Astrocyte (in vitro differentiated cells and primary cell): ENCODE measurements around the gene DNAJA1. TPM values are rescaled to one million over a fixed set of nuclear protein-coding genes. Genes with fewer than 3 reads are reported as not detected.
"Not testable (repeated sequence)": the region's sequence is repeated elsewhere in the genome, so short reads cannot be mapped to it uniquely, and the experiment has no call there.

ENCODE experiments used
- DNase-seq: peaks from one replicate; pipeline ENCODE4 v3.0.0-alpha.2; 2010; ENCODE audit warnings: low read depth
- FAIRE-seq: peaks from 2 replicates; lab custom pipeline; 2011; peaks lifted over from hg19 to GRCh38; lab: Jason Lieb, UNC
- H2AFZ ChIP-seq: 2 replicates; pipeline ENCODE4 v1.6.0; 2012; ENCODE audit warnings: low read depth, low read length, inconsistent platforms
- H3K27ac ChIP-seq: 2 replicates; pipeline ENCODE4 v1.5.1; 2011; ENCODE audit warnings: low read depth, low read length, inconsistent platforms
- H3K27me3 ChIP-seq: 2 replicates; pipeline ENCODE4 v1.6.0; 2011; ENCODE audit warnings: low read length, inconsistent platforms; ENCODE audit not compliant: insufficient read depth
- H3K36me3 ChIP-seq: 2 replicates; pipeline ENCODE4 v1.5.1; 2011; ENCODE audit warnings: low read length, inconsistent platforms; ENCODE audit not compliant: insufficient read depth
- H3K4me1 ChIP-seq: 2 replicates; pipeline ENCODE4 v1.5.1; 2011; ENCODE audit warnings: low read length, inconsistent platforms; ENCODE audit not compliant: insufficient read depth
- H3K4me2 ChIP-seq: 2 replicates; pipeline ENCODE4 v1.6.0; 2012; ENCODE audit warnings: low read length, inconsistent platforms
- H3K4me3 ChIP-seq: 2 replicates; pipeline ENCODE4 v1.5.1; 2011; ENCODE audit warnings: low read depth, mild to moderate bottlenecking, low read length, inconsistent platforms; ENCODE audit not compliant: insufficient read depth
- H3K79me2 ChIP-seq: 2 replicates; pipeline ENCODE4 v1.6.0; 2012; ENCODE audit warnings: mild to moderate bottlenecking, low read length, inconsistent platforms; ENCODE audit not compliant: insufficient read depth
- H3K9ac ChIP-seq: 2 replicates; pipeline ENCODE4 v1.6.0; 2012; ENCODE audit warnings: mild to moderate bottlenecking, low read length, inconsistent platforms
- H3K9me3 ChIP-seq: 2 replicates; pipeline ENCODE4 v1.5.1; 2012; ENCODE audit warnings: low read depth, mild to moderate bottlenecking, low read length, inconsistent platforms; ENCODE audit not compliant: insufficient read depth
- H4K20me1 ChIP-seq: 2 replicates; pipeline ENCODE4 v1.6.0; 2012; ENCODE audit warnings: low read length, inconsistent platforms; ENCODE audit not compliant: insufficient read depth
- H3K27ac Mint-ChIP-seq: one replicate; pipeline ENCODE4 v1.8.0; 2021; ENCODE audit warnings: mild to moderate bottlenecking, mixed read lengths; ENCODE audit not compliant: unreplicated experiment
- H3K27me3 Mint-ChIP-seq: one replicate; pipeline ENCODE4 v1.8.0; 2021; ENCODE audit warnings: low read depth, mixed read lengths; ENCODE audit not compliant: unreplicated experiment
- H3K36me3 Mint-ChIP-seq: one replicate; pipeline ENCODE4 v1.8.0; 2021; ENCODE audit warnings: low read depth, mixed read lengths; ENCODE audit not compliant: unreplicated experiment
- H3K4me1 Mint-ChIP-seq: one replicate; pipeline ENCODE4 v1.8.0; 2021; ENCODE audit warnings: low read depth, mixed read lengths; ENCODE audit not compliant: unreplicated experiment
- H3K4me3 Mint-ChIP-seq: one replicate; pipeline ENCODE4 v1.8.0; 2021; ENCODE audit warnings: mild to moderate bottlenecking, moderate library complexity, mixed read lengths; ENCODE audit not compliant: unreplicated experiment
- H3K9me3 Mint-ChIP-seq: one replicate; pipeline ENCODE4 v1.8.0; 2021; ENCODE audit warnings: mild to moderate bottlenecking, mixed read lengths; ENCODE audit not compliant: unreplicated experiment
- CTCF ChIP-seq: IDR thresholded peaks from 2 replicates; pipeline ENCODE4 v1.5.1; 2011; ENCODE audit warnings: low read depth, mild to moderate bottlenecking, inconsistent platforms, low read length, moderate library complexity; ENCODE audit not compliant: insufficient read depth
- EZH2 ChIP-seq: IDR thresholded peaks from 2 replicates; pipeline ENCODE4 v1.6.1; 2012; ENCODE audit warnings: mild to moderate bottlenecking, low read length, inconsistent platforms; ENCODE audit not compliant: insufficient read depth
- total RNA-seq: library from RNA; stranded (reverse); gene quantifications from 2 replicates; pipeline ENCODE4 v1.2.1, GENCODE V29; 2021

The DNAJA1 gene
- total RNA-seq, 1 donor from 2014 or later: 277 TPM

- not testable (repeated sequence) for H3K27me3 Mint-ChIP-seq, H3K27me3 ChIP-seq, H2AFZ ChIP-seq, H3K36me3 ChIP-seq, H3K27ac Mint-ChIP-seq, H3K9ac ChIP-seq, H3K9me3 ChIP-seq, FAIRE-seq, H3K9me3 Mint-ChIP-seq, H3K27ac ChIP-seq, H3K79me2 ChIP-seq, H3K36me3 Mint-ChIP-seq, H3K4me2 ChIP-seq, H3K4me1 ChIP-seq, H3K4me1 Mint-ChIP-seq, H3K4me3 ChIP-seq, H3K4me3 Mint-ChIP-seq, DNase-seq, H4K20me1 ChIP-seq
These were observed 19.7 kb upstream of the DNAJA1 start for GRCh38 chr9:33005335-33005734.

GRCh38 chr9:33007755-33008154 lies 17.3 kb upstream of the DNAJA1 start:
- no peak overlapping the region for H3K27ac Mint-ChIP-seq
- no peak overlapping the region for H3K4me3 Mint-ChIP-seq
- Histone ChIP-seq H4K20me1 (no peaks in the 10 kb centered on the region), H3K36me3 (no peaks in the 10 kb centered on the region), H3K9ac (no peak overlapping the region), H3K27me3 (no peaks in the 10 kb centered on the region), H3K9me3 (no peaks in the 10 kb centered on the region), H3K27ac (no peak overlapping the region), H3K4me1 (no peaks in the 10 kb centered on the region), H3K79me2 (no peaks in the 10 kb centered on the region), H3K4me2 (no peak overlapping the region), H3K4me3 (no peak overlapping the region), H2AFZ (no peak overlapping the region)
- H3K36me3 Mint-ChIP-seq: no peaks in the 10 kb centered on the region
- H3K27me3 Mint-ChIP-seq: no peaks in the 10 kb centered on the region
- no peaks in the 10 kb centered on the region for H3K4me1 Mint-ChIP-seq
- no peak for DNase-seq
- H3K9me3 Mint-ChIP-seq: no peaks in the 10 kb centered on the region
- TF ChIP-seq EZH2: no peak
- no peak for TF ChIP-seq CTCF
- FAIRE-seq: no peak

- Mint-ChIP-seq H3K27me3 (no peaks in the 10 kb centered on the region), H3K27ac (no peak overlapping the region), H3K9me3 (no peaks in the 10 kb centered on the region), H3K4me3 (no peak overlapping the region), H3K4me1 (no peaks in the 10 kb centered on the region), H3K36me3 (no peaks in the 10 kb centered on the region)
- Histone ChIP-seq H3K4me3 (no peak overlapping the region), H3K27ac (no peak overlapping the region), H3K36me3 (no peaks in the 10 kb centered on the region), H3K79me2 (no peaks in the 10 kb centered on the region), H3K4me1 (no peaks in the 10 kb centered on the region), H3K9ac (no peak overlapping the region), H2AFZ (no peak overlapping the region), H3K4me2 (no peak overlapping the region), H3K27me3 (no peaks in the 10 kb centered on the region), H3K9me3 (no peaks in the 10 kb centered on the region), H4K20me1 (no peaks in the 10 kb centered on the region)
- DNase-seq (no peak), FAIRE-seq (no peak)
- no peak for TF ChIP-seq CTCF
- TF ChIP-seq EZH2: no peak
These were observed 13.2 kb upstream of the DNAJA1 start for GRCh38 chr9:33011831-33012230.
